Measurements from ENCODE around the gene NEUROD2.

Gene NEUROD2

GRCh38 chr17:39607851-39608130 is at the start of gene NEUROD2:
TSS of gene NEUROD2 (minus strand) at chr17:39607920. CDS start at chr17:39606599, 1,321 bp downstream.
- DNase-seq, result no peak

DNA sequence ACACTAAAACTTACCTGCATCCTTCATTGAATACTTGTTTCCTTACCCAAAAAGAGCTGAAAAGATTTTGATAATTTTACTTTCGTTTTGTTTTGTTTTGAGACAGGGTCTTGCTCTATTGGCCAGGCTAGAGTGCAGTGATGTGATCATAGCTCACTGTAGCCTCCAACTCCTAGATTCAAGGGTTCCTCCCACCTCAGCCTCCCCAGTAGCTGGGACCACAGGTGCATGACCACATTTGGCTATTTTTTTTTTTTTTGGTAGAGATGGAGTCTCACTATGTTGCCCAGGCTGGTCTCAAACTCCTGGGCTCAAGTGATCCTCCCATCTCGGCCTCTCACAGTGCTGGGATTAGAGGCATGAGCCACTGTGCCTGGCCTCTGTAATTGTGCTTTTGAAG is 47.4 kb upstream of the NEUROD2 start:
- DNase-seq, result no peak

DNA sequence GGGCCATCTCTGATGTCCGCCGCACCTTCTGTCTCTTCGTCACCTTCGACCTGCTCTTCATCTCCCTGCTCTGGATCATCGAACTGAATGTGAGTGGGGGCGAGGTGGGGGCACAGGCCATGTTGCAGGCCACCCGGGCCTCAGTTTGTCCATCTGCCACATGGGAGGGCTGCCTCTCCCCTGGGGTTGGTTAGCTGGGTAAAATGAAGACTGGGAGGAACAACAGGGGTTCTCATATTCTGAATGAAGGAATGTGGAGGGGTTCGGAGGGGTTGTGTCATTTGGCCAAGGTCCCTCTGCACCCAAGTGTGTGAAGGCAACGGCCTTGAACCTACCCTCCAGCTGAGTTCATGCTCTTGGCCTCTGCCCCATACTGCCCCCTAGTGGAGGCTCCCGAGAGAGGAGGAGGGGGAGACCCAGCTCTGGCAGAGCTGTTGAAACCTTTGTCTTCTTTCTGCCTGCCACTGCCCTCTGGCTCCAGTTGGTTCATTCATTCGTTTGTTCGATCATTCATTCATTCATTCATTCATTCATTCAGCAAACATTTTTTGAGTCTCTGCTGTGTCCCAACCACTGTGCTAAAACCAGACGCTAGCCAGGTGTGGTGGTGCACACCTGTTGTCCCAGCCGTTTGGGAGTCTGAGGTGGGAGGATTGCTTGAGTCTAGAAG is 46.1 kb upstream of the NEUROD2 start:
- DNase-seq, result peak; percentile 80

- no peak for DNase-seq
Measured at GRCh38 chr17:39653316-39653661, 45.6 kb upstream of the NEUROD2 start.

DNA sequence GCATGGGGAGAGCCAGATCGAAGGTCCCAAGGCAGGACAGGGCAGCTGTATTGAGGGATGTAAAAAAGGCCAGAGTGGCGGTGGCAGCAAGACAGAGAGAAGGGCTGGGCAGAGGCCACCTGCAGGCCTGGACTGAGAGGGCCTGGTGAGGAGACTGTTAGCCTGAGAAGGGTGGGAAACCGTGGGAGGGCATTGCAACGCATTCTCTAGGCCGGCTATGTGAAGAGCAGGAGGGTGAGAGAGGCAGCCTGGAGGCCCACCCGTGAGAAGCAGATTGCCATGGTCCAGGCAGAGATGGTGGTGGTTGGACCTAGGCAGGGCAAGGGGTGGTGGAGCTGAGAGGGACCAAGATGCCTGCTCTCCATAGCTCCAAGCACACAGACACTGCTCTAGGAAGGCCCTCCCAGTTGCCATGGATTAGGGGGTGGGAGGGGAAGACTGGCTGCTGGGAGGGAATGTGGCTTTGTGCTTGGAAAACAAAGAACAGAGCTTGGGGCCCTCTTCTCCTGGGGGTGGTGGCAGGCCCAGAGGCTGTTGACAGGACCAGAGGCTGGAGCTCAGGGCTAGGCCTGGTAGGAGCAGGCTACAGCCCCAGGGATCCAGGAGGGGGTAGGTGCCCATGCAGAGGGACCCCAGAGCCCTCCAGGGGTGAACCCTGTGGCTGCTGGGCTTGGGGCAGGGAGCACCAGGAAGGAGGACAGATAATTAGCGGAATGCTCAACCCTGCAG is 45.0 kb upstream of the NEUROD2 start:
- DNase-seq, result no peak

- DNase-seq, result no peak
Measured at GRCh38 chr17:39651923-39652586, 44.3 kb upstream of the NEUROD2 start.

DNA sequence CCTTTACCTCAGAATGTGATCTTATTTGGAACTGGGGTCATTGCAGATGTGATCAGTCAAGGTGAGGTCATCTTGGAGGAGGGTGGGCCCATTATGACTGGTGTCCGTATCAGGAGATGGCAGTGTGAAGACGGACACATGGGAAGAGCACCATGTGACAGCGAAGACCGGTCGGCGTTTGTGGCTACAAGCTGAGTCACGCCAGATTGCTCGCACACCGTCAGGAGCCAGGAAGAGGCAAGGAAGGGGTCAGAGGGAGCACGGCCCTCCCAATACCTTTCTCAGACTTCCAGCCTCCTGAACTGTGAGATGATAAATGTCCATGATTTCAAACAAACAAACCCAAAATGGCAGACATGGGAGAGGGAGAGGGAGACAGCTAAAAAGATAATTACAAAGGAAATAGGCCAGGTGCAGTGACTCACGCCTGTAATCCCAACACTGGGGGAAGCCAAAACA is 42.4 kb upstream of the NEUROD2 start:
- no peak for DNase-seq

- no peak for DNase-seq
Measured at GRCh38 chr17:39648616-39649366, 41.1 kb upstream of the NEUROD2 start.

- no peak for DNase-seq
Measured at GRCh38 chr17:39647256-39647655, 39.5 kb upstream of the NEUROD2 start.

- DNase-seq, result no peak
Measured at GRCh38 chr17:39643271-39643670, 35.6 kb upstream of the NEUROD2 start.

- no peak for DNase-seq
Measured at GRCh38 chr17:39642291-39643074, 34.8 kb upstream of the NEUROD2 start.

GRCh38 chr17:39641883-39642282 is 34.2 kb upstream of the NEUROD2 start:
- no peak for DNase-seq

- no peak for DNase-seq
Measured at GRCh38 chr17:39641097-39641496, 33.4 kb upstream of the NEUROD2 start.

GRCh38 chr17:39640591-39641031 is 32.9 kb upstream of the NEUROD2 start:
- no peak for DNase-seq

GRCh38 chr17:39639566-39640458 is 32.1 kb upstream of the NEUROD2 start:
- DNase-seq, result no peak

- DNase-seq, result no peak
Measured at GRCh38 chr17:39639043-39639442, 31.3 kb upstream of the NEUROD2 start.

- DNase-seq, result no peak
Measured at GRCh38 chr17:39638317-39638716, 30.6 kb upstream of the NEUROD2 start.

GRCh38 chr17:39636927-39637736 is 29.4 kb upstream of the NEUROD2 start, which contains the start of gene STARD3:
TSS of gene STARD3 (plus strand) at chr17:39637144. CDS start at chr17:39653532, 16,388 bp downstream.
- DNase-seq, result peak; percentile 92

DNA sequence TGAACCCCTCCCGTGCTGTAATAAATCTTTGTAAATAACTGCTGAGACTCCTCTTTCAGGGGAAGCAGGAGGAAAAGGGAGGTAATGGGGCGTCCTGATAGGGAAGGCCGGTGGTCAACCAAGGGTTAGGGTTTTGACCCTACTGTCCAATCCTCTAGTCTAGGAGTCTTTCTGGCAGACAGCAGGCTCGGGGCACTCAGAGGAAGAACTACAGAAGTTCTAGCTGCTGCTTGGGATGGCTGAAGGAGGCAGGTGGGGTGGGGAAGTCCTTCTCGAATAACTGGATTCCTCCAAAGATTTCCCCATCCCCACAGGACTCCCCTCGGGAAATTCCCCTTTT is 28.8 kb upstream of the NEUROD2 start:
- no peak for DNase-seq

- peak; percentile 19 for DNase-seq
Measured at GRCh38 chr17:39635614-39636176, 28.0 kb upstream of the NEUROD2 start.
